Left cardiac atrium (tissue), 4 donors: ENCODE results near the gene RNPEPL1. TPM values are rescaled to one million over a fixed set of nuclear protein-coding genes. Genes with fewer than 3 reads are reported as not detected.
"Not testable (repeated sequence)": the region's sequence is repeated elsewhere in the genome, so short reads cannot be mapped to it uniquely, and the experiment has no call there.

ENCODE experiments used
- ATAC-seq, 2 donors: fragments of 200-7000 bp; cut with Tn5 transposase; one replicate each; pipeline ENCODE4 v1.9.1; 2020; ENCODE audit warnings: mild to moderate bottlenecking in 2 of 2, moderate library complexity in 2 of 2
- DNase-seq: peaks from one replicate; pipeline ENCODE4 v3.0.0-alpha.2; 2020
- intact Hi-C, 2 donors: fragments of 100-400 bp; cut with DNase I; formaldehyde crosslinking; loops; one replicate each; pipeline versions ENCODE4 v1.14.1 to v1.15.1; 2022 to 2023
- total RNA-seq, 2 donors: library from RNA; stranded (reverse); fragmentation: NEBNext Ultra II Directional; extraction: Animal tissue kit (Norgen Biotek cat#: 25700); gene quantifications; one replicate each; pipeline ENCODE4 v1.2.1, GENCODE V29; 2021
- donor health status: DM: no; HTN: yes; CAD: no.
- donor health status: DM: no; HTN: yes; CAD: no; lungs with severe emphysema.
- donor health status: DM: yes; HTN: yes; CAD: no.
- donor health status: Dilated cardiomyopathy.

Gene RNPEPL1
- total RNA-seq, 2 donors from 2014 or later: 47.3 to 67.6 TPM

GRCh38 chr2:240563231-240563630, 5.1 kb upstream of the RNPEPL1 start:
- DNase-seq, intact Hi-C loops, ATAC-seq: not testable (repeated sequence)

- intact Hi-C loops: no loop called here
- DNase-seq (no peak), ATAC-seq (no peak)
These were observed 4.2 kb upstream of the RNPEPL1 start for GRCh38 chr2:240563951-240564560.

GRCh38 chr2:240564561-240565332, 3.5 kb upstream of the RNPEPL1 start:
- ATAC-seq (no peak), DNase-seq (no peak)
- intact Hi-C loops: no loop called here

GRCh38 chr2:240565333-240566202, 2.7 kb upstream of the RNPEPL1 start:
- peak; percentile 89 for DNase-seq
- intact Hi-C loops: no loop called here
- peak; percentile 16 to 40 for ATAC-seq

GRCh38 chr2:240566203-240567136, 1.8 kb upstream of the RNPEPL1 start:
- ATAC-seq (peak; percentile 89 to 91), DNase-seq (peak; percentile 95)
- intact Hi-C loops: no loop called here

- intact Hi-C loops: no loop called here
- DNase-seq: peak; percentile 26
- ATAC-seq: peak in 1 of 2 donors; percentile 0
These were observed 980 bp upstream of the RNPEPL1 start for GRCh38 chr2:240567137-240567871.

- DNase-seq (peak; percentile 77), ATAC-seq (peak; percentile 5 to 29)
- intact Hi-C loops: no loop called here
These were observed 616 bp downstream of the RNPEPL1 start for GRCh38 chr2:240568678-240569522.

- DNase-seq: peak; percentile 20
- intact Hi-C loops: no loop called here
- no peak for ATAC-seq
These were observed 1.3 kb downstream of the RNPEPL1 start for GRCh38 chr2:240569523-240569997.

GRCh38 chr2:240569998-240570530, 1.8 kb downstream of the RNPEPL1 start:
- ATAC-seq (no peak), DNase-seq (peak; percentile 18)
- intact Hi-C loops: no loop called here

GRCh38 chr2:240570531-240571313, 2.4 kb downstream of the RNPEPL1 start:
- DNase-seq: peak; percentile 17
- no peak for ATAC-seq
- intact Hi-C loops: no loop called here

GRCh38 chr2:240571314-240571973, 3.2 kb downstream of the RNPEPL1 start:
- intact Hi-C loops: no loop called here
- DNase-seq (peak; percentile 25), ATAC-seq (no peak)

- peak; percentile 19 for DNase-seq
- intact Hi-C loops: no loop called here
These were observed 4.1 kb downstream of the RNPEPL1 start for GRCh38 chr2:240572141-240573031.

GRCh38 chr2:240573071-240573515, 4.8 kb downstream of the RNPEPL1 start:
- intact Hi-C loops: no loop called here
- DNase-seq (peak; percentile 22), ATAC-seq (no peak)

More at GRCh38 chr2:240572141-240573031, 4.1 kb downstream of the RNPEPL1 start:
- ATAC-seq: no peak
